HepG2 (cell line): ENCODE results near the gene SNRPD3. TPM values are rescaled to one million over a fixed set of nuclear protein-coding genes. Genes with fewer than 3 reads are reported as not detected.

Experiments used
- CHD2 ChIP-seq: IDR thresholded peaks from 2 replicates; pipeline ENCODE4 v1.6.1; 2011; ENCODE audit warnings: low read depth, low read length, improper control_type of control experiment
- HIVEP1 ChIP-seq: sonication (generic); formaldehyde crosslinking; IDR thresholded peaks from 2 replicates; pipeline ENCODE4 v1.4.0; 2020; ENCODE audit warnings: mild to moderate bottlenecking, missing genetic modification reagents
- SMAD9 ChIP-seq: sonication (generic); formaldehyde crosslinking; IDR thresholded peaks from 2 replicates; pipeline ENCODE4 v1.5.1; 2020; ENCODE audit warnings: mild to moderate bottlenecking, missing genetic modification reagents
- SP140L ChIP-seq: sonication (generic); formaldehyde crosslinking; IDR thresholded peaks from 2 replicates; pipeline ENCODE4 v1.4.0; 2020; ENCODE audit warnings: missing genetic modification reagents, borderline replicate concordance
- SP4 ChIP-seq: sonication (generic); formaldehyde crosslinking; IDR thresholded peaks from 2 replicates; pipeline ENCODE4 v1.8.1; 2023; ENCODE audit warnings: mild to moderate bottlenecking, missing genetic modification reagents
- TOPORS ChIP-seq: sonication (generic); formaldehyde crosslinking; IDR thresholded peaks from 2 replicates; pipeline ENCODE4 v1.8.0; 2023; ENCODE audit warnings: mild to moderate bottlenecking, missing genetic modification reagents
- ZFP36 ChIP-seq: fragments of 150-350 bp; IDR thresholded peaks from 2 replicates; pipeline ENCODE4 v1.6.1; 2018; ENCODE audit warnings: borderline replicate concordance, low read length, low read depth; ENCODE audit not compliant: partially characterized antibody
- ZMAT3 ChIP-seq: sonication (generic); formaldehyde crosslinking; conservative IDR thresholded peaks from 2 replicates; pipeline ENCODE4 v1.7.0; 2021; ENCODE audit warnings: missing genetic modification reagents
- ZNF235 ChIP-seq: sonication (generic); formaldehyde crosslinking; IDR thresholded peaks from 2 replicates; pipeline ENCODE4 v1.8.1; 2023; ENCODE audit warnings: mild to moderate bottlenecking, missing genetic modification reagents, borderline replicate concordance
- ZNF44 ChIP-seq: sonication (generic); formaldehyde crosslinking; IDR thresholded peaks from 2 replicates; pipeline ENCODE4 v1.5.1; 2020; ENCODE audit warnings: mild to moderate bottlenecking, missing genetic modification reagents
- ZNF746 ChIP-seq: sonication (generic); formaldehyde crosslinking; IDR thresholded peaks from 2 replicates; pipeline ENCODE4 v1.8.0; 2022; ENCODE audit warnings: mild to moderate bottlenecking, missing genetic modification reagents
- polyA plus RNA-seq, 8 experiments: library from polyadenylated mRNA; depleted of rRNA in 3 of 8; stranded (reverse) in 7 of 8; unstranded in 1 of 8; fragments of >200 nt; fragmentation: Illumina TruSeq in 4 of 8; extraction: Trizol in 4 of 8; gene quantifications; 2 replicates each; pipeline versions ENCODE4 v1.2.1 to v1.2.3, GENCODE V29; 2011 to 2016; ENCODE audit warnings: low read depth in 4 of 8, missing spikeins in 1 of 8, mixed read lengths in 1 of 8; ENCODE audit not compliant: insufficient read depth in 1 of 8
- total RNA-seq, 5 experiments: library from RNA; depleted of rRNA; stranded (reverse); fragments of >200 nt; fragmentation: Illumina TruSeq; extraction: Trizol; gene quantifications; 2 replicates each; pipeline ENCODE4 v1.2.3, GENCODE V29; 2016; ENCODE audit warnings: low read depth in 1 of 5
- TF ChIP-seq, protein P1 (sequence below): sonication (generic); formaldehyde crosslinking; conservative IDR thresholded peaks from 2 replicates; pipeline ENCODE4 v1.5.0; 2020; ENCODE audit warnings: missing genetic modification reagents
- TF ChIP-seq, protein P2 (sequence below): sonication (generic); formaldehyde crosslinking; conservative IDR thresholded peaks from 2 replicates; pipeline ENCODE4 v1.4.0; 2020; ENCODE audit warnings: missing genetic modification reagents
- TF ChIP-seq, protein P3 (sequence below): IDR thresholded peaks from 2 replicates; pipeline ENCODE4 v1.6.1; 2016
- TF ChIP-seq, protein P4 (sequence below), 2 experiments: sonication (generic) in 1 of 2; formaldehyde crosslinking in 1 of 2; IDR thresholded peaks; 2 replicates each; pipeline versions ENCODE4 v1.6.1 to v1.9.0; 2014 to 2022; ENCODE audit warnings: antibody characterized with exemption in 1 of 2, borderline replicate concordance in 1 of 2, inconsistent platforms in 1 of 2, low read depth in 1 of 2, missing genetic modification reagents in 1 of 2
- TF ChIP-seq, protein P5 (sequence below): sonication (generic); formaldehyde crosslinking; IDR thresholded peaks from 2 replicates; pipeline ENCODE4 v1.8.1; 2023; ENCODE audit warnings: mild to moderate bottlenecking, missing genetic modification reagents

The SNRPD3 gene
- total and polyA plus RNA-seq, 2 of the 13 experiments (the other 11 are each of a cell fraction or from before 2014, with no cell fraction given), result 110 to 209 TPM

DNA sequence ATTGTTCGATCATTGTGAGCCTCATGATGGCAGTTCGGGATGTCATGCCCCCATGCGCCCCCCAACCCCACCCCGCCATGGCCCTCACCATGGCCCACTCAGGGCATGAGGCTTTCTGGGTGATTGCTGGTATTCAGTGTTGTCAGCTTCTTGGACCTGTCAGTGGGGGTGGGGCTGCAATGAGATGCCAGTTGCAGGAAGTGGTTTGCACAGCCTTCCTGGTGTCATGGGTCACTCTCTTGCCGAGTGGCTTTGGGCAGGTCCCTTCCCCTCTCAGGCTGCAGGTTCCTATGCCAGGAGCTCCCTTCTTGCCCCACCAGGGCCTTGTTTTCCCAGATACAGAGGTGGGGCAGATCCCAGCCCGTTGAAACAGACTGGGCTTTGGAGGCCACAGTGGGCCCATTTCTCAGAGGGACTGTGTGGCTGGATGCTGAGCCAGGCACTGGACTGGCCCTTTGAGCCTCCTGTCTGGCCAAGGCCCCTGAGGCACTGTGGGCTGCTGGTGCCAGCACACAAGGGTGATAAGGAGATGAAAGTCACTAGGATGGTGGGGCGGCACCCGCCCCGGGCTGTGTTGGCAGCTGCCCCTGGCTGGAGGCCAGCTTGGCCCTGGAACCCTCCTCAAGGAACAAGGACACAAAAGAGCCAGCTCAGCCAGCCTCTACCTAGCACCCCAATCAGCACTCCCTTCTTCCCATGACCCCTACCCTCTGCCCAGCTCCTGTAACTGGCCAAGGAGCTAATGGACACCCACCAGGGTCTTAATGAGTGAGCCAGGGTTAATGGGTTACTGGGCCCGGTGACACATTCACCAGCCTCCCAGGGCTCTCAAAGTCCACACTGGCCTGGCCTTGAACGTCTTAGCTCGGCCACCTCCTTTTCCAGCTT lies 45.7 kb downstream of the SNRPD3 start (continued):
- TF ChIP-seq, protein P1, sequence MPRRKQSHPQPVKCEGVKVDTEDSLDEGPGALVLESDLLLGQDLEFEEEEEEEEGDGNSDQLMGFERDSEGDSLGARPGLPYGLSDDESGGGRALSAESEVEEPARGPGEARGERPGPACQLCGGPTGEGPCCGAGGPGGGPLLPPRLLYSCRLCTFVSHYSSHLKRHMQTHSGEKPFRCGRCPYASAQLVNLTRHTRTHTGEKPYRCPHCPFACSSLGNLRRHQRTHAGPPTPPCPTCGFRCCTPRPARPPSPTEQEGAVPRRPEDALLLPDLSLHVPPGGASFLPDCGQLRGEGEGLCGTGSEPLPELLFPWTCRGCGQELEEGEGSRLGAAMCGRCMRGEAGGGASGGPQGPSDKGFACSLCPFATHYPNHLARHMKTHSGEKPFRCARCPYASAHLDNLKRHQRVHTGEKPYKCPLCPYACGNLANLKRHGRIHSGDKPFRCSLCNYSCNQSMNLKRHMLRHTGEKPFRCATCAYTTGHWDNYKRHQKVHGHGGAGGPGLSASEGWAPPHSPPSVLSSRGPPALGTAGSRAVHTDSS (CRISPR knock-in tag), result no peak
- TF ChIP-seq, protein P2, sequence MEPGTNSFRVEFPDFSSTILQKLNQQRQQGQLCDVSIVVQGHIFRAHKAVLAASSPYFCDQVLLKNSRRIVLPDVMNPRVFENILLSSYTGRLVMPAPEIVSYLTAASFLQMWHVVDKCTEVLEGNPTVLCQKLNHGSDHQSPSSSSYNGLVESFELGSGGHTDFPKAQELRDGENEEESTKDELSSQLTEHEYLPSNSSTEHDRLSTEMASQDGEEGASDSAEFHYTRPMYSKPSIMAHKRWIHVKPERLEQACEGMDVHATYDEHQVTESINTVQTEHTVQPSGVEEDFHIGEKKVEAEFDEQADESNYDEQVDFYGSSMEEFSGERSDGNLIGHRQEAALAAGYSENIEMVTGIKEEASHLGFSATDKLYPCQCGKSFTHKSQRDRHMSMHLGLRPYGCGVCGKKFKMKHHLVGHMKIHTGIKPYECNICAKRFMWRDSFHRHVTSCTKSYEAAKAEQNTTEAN (CRISPR knock-in tag), result no peak
- no peak for TF ChIP-seq SP140L (CRISPR knock-in tag)
- no peak for TF ChIP-seq CHD2
- TF ChIP-seq TOPORS (CRISPR knock-in tag), result no peak
- no peak for TF ChIP-seq ZNF44 (CRISPR knock-in tag)
- no peak for TF ChIP-seq ZNF746 (CRISPR knock-in tag)
- no peak for TF ChIP-seq ZMAT3 (CRISPR knock-in tag)
- TF ChIP-seq, protein P3, sequence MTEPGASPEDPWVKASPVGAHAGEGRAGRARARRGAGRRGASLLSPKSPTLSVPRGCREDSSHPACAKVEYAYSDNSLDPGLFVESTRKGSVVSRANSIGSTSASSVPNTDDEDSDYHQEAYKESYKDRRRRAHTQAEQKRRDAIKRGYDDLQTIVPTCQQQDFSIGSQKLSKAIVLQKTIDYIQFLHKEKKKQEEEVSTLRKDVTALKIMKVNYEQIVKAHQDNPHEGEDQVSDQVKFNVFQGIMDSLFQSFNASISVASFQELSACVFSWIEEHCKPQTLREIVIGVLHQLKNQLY (CRISPR knock-in tag), result no peak
- TF ChIP-seq SMAD9 (CRISPR knock-in tag), result no peak
- TF ChIP-seq SP4 (CRISPR knock-in tag), result no peak
- no peak for TF ChIP-seq ZFP36
- TF ChIP-seq ZNF235 (CRISPR knock-in tag), result no peak
- TF ChIP-seq, protein P4, sequence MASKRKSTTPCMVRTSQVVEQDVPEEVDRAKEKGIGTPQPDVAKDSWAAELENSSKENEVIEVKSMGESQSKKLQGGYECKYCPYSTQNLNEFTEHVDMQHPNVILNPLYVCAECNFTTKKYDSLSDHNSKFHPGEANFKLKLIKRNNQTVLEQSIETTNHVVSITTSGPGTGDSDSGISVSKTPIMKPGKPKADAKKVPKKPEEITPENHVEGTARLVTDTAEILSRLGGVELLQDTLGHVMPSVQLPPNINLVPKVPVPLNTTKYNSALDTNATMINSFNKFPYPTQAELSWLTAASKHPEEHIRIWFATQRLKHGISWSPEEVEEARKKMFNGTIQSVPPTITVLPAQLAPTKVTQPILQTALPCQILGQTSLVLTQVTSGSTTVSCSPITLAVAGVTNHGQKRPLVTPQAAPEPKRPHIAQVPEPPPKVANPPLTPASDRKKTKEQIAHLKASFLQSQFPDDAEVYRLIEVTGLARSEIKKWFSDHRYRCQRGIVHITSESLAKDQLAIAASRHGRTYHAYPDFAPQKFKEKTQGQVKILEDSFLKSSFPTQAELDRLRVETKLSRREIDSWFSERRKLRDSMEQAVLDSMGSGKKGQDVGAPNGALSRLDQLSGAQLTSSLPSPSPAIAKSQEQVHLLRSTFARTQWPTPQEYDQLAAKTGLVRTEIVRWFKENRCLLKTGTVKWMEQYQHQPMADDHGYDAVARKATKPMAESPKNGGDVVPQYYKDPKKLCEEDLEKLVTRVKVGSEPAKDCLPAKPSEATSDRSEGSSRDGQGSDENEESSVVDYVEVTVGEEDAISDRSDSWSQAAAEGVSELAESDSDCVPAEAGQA (IDR thresholded peaks at IDR 0.05; ENCODE audit: low read depth), result no peak
- TF ChIP-seq, protein P4 (CRISPR knock-in tag; IDR thresholded peaks at IDR 0.05; ENCODE audit: borderline replicate concordance), result no peak
- no peak for TF ChIP-seq HIVEP1 (CRISPR knock-in tag)
- TF ChIP-seq, protein P5, sequence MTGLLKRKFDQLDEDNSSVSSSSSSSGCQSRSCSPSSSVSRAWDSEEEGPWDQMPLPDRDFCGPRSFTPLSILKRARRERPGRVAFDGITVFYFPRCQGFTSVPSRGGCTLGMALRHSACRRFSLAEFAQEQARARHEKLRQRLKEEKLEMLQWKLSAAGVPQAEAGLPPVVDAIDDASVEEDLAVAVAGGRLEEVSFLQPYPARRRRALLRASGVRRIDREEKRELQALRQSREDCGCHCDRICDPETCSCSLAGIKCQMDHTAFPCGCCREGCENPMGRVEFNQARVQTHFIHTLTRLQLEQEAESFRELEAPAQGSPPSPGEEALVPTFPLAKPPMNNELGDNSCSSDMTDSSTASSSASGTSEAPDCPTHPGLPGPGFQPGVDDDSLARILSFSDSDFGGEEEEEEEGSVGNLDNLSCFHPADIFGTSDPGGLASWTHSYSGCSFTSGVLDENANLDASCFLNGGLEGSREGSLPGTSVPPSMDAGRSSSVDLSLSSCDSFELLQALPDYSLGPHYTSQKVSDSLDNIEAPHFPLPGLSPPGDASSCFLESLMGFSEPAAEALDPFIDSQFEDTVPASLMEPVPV, result no peak
